Tibial artery (tissue), 4 donors: Measurements from ENCODE around the gene PLEKHH2.

ENCODE experiments used
- DNase-seq, 2 donors: peaks; one replicate each; pipeline ENCODE4 v3.0.0-alpha.2; 2019
- H3K27ac ChIP-seq, 2 donors: fragments of 200-600 bp; sonication (generic) in 1 of 2; 1 replicate in 1 of 2; 2 replicates in 1 of 2; pipeline ENCODE4 v1.5.1; 2018 to 2019; ENCODE audit warnings: mild to moderate bottlenecking in 1 of 2
- H3K27me3 ChIP-seq, 2 donors: fragments of 200-600 bp; sonication (generic) in 1 of 2; one replicate each; pipeline versions ENCODE4 v1.5.1 to v1.6.0; 2016 to 2019
- H3K36me3 ChIP-seq, 3 donors: fragments of 200-600 bp; sonication (generic) in 2 of 3; one replicate each; pipeline ENCODE4 v1.5.1; 2016 to 2019; ENCODE audit warnings: mild to moderate bottlenecking in 2 of 3
- H3K4me1 ChIP-seq, 4 donors: fragments of 200-600 bp; sonication (generic) in 2 of 4; 1 replicate in 3 of 4; 2 replicates in 1 of 4; pipeline ENCODE4 v1.5.1; 2016 to 2019
- H3K4me3 ChIP-seq, 2 donors: fragments of 200-600 bp; sonication (generic) in 1 of 2; 1 replicate in 1 of 2; 2 replicates in 1 of 2; pipeline ENCODE4 v1.5.1; 2018 to 2019; ENCODE audit warnings: mild to moderate bottlenecking in 2 of 2
- H3K9me3 ChIP-seq, 3 donors: fragments of 200-600 bp; sonication (generic) in 1 of 3; one replicate each; pipeline ENCODE4 v1.5.1; 2016 to 2019
- CTCF ChIP-seq, 2 experiments: fragments of 200-600 bp in 1 of 2; fragments of 450-650 bp in 1 of 2; IDR thresholded peaks; one replicate each; pipeline ENCODE4 v1.5.1; 2017 to 2019; ENCODE audit warnings: antibody characterized with exemption in 2 of 2, mild to moderate bottlenecking in 1 of 2, moderate library complexity in 1 of 2
- intact Hi-C: fragments of 100-400 bp; cut with DNase I; formaldehyde crosslinking; loops from one replicate; pipeline ENCODE4 v1.15.0; 2023; ENCODE audit warnings: low total_unique reads

The PLEKHH2 gene

GRCh38 chr2:43796206-43796605, 159.1 kb downstream of the PLEKHH2 start:
- peaks cover 0 to 2% (median under 1%) of the 10 kb centered on the region in 4 donors for H3K4me1 ChIP-seq
- intact Hi-C loops, result no loop called here
- no peak overlapping the region for H3K27ac ChIP-seq
- no peaks in the 10 kb centered on the region for H3K9me3 ChIP-seq
- no peak overlapping the region for H3K4me3 ChIP-seq
- peaks cover 7 to 41% (median 24%) of the 10 kb centered on the region in 3 donors for H3K36me3 ChIP-seq
- no peak for DNase-seq
- TF ChIP-seq CTCF (IDR thresholded peaks at IDR 0.05), result no peak
- no peaks in the 10 kb centered on the region for H3K27me3 ChIP-seq

- Histone ChIP-seq H3K9me3 (no peaks in the 10 kb centered on the region), H3K27ac (no peak overlapping the region), H3K27me3 (no peaks in the 10 kb centered on the region)
Measured at GRCh38 chr2:43798300-43798699, 161.2 kb downstream of the PLEKHH2 start.

DNA sequence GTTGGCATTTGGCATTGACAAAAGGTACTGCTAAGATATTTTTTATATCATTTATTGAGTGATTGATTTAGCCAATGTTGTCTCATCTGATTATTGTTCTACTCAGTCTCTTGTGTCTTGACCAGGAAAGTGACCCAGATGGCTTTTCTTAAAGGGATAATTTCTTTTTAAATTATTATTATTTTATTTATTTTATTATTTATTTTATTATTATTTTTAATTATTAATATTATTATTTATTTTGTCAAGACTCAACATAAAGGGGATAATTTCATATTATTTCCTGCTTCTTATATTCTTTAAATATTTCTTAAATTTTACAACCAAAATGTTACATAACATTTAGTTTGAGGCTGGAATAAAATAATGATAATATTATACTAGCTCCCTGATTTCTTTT, 163.8 kb downstream of the PLEKHH2 start:
- Histone ChIP-seq H3K4me3 (no peak overlapping the region), H3K4me1 (no peaks in the 10 kb centered on the region), H3K9me3 (no peaks in the 10 kb centered on the region), H3K36me3 (peaks cover 8 to 42% (median 13%) of the 10 kb centered on the region in 3 donors), H3K27me3 (no peaks in the 10 kb centered on the region), H3K27ac (no peak overlapping the region)
- TF ChIP-seq CTCF (IDR thresholded peaks at IDR 0.05), result no peak
- intact Hi-C loops, result no loop called here
- no peak for DNase-seq

More at GRCh38 chr2:43798300-43798699, 161.2 kb downstream of the PLEKHH2 start:
- no peaks in the 10 kb centered on the region for H3K4me1 ChIP-seq
- TF ChIP-seq CTCF (IDR thresholded peaks at IDR 0.05), result peak in 1 of 2 experiments; percentile 5
- intact Hi-C loops, result no loop called here
- H3K4me3 ChIP-seq, result no peak overlapping the region
- DNase-seq, result no peak
- H3K36me3 ChIP-seq, result peaks cover 15 to 35% (median 17%) of the 10 kb centered on the region in 3 donors

GRCh38 chr2:43802135-43802534, 165.1 kb downstream of the PLEKHH2 start:
- no peak overlapping the region for H3K27ac ChIP-seq
- no peaks in the 10 kb centered on the region for H3K9me3 ChIP-seq
- no peaks in the 10 kb centered on the region for H3K4me1 ChIP-seq
- DNase-seq, result no peak
- no peaks in the 10 kb centered on the region for H3K27me3 ChIP-seq
- H3K36me3 ChIP-seq, result peaks cover 9 to 43% (median 20%) of the 10 kb centered on the region in 3 donors
- intact Hi-C loops, result no loop called here
- TF ChIP-seq CTCF (IDR thresholded peaks at IDR 0.05), result no peak
- H3K4me3 ChIP-seq, result no peak overlapping the region

DNA sequence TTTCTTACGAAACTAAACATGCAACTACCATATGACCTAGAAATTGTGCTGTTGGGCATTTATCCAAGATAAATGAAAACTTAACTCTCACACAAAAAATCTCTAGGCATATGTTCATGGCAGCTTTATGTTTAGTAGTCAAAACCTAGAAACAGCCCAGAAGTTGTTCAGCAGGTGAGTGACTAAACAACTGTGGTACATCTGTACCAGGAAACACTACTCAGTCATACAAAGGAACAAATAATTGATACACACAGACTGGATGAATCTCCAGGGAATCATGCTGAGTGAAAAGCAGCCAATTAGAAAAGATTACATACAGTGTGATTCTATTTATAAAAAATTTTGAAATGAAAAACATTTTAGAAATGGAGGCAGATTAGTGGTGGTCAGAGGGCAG, 166.1 kb downstream of the PLEKHH2 start:
- no peaks in the 10 kb centered on the region for H3K27me3 ChIP-seq
- peaks cover 6 to 50% (median 28%) of the 10 kb centered on the region in 3 donors for H3K36me3 ChIP-seq
- H3K9me3 ChIP-seq, result no peaks in the 10 kb centered on the region
- no peak overlapping the region for H3K27ac ChIP-seq
- H3K4me1 ChIP-seq, result no peaks in the 10 kb centered on the region
- intact Hi-C loops, result no loop called here
- no peak for DNase-seq
- TF ChIP-seq CTCF (IDR thresholded peaks at IDR 0.05), result no peak
- no peak overlapping the region for H3K4me3 ChIP-seq

GRCh38 chr2:43806719-43807031, 169.6 kb downstream of the PLEKHH2 start:
- TF ChIP-seq CTCF (IDR thresholded peaks at IDR 0.05), result no peak
- Histone ChIP-seq H3K9me3 (no peaks in the 10 kb centered on the region), H3K4me3 (no peak overlapping the region), H3K27me3 (no peaks in the 10 kb centered on the region), H3K36me3 (peaks cover 26 to 75% (median 38%) of the 10 kb centered on the region in 3 donors), H3K27ac (no peak overlapping the region), H3K4me1 (no peaks in the 10 kb centered on the region)
- no peak for DNase-seq
- intact Hi-C loops, result no loop called here
